B cell (primary cell): ENCODE measurements around the gene CDK18. TPM values are rescaled to one million over a fixed set of nuclear protein-coding genes. Genes with fewer than 3 reads are reported as not detected.

Experiments
- ATAC-seq: fragments of 200-7000 bp; cut with Tn5 transposase; one replicate; pipeline ENCODE4 v1.10.0; 2021; ENCODE audit warnings: low read depth, mild to moderate bottlenecking, moderate number of reproducible peaks, moderate library complexity
- CTCF ChIA-PET: fragments of 350-600 bp; sonication (Branson Sonifier 250); formaldehyde crosslinking; loops from one replicate; lab custom pipeline; 2021; ENCODE audit warnings: antibody characterized with exemption, inconsistent platforms; lab: Charles Lee
- POLR2A ChIA-PET: fragments of 350-600 bp; sonication (Branson Sonifier 250); formaldehyde crosslinking; loops from one replicate; lab custom pipeline; 2021; ENCODE audit warnings: antibody characterized with exemption; lab: Charles Lee
- DNase-seq: peaks from one replicate; pipeline ENCODE4 v3.0.0; 2013
- H2AFZ ChIP-seq: 2 replicates; pipeline ENCODE4 v1.6.1; 2012; ENCODE audit warnings: mild to moderate bottlenecking, low read depth, low read length; ENCODE audit not compliant: insufficient read depth, poor library complexity, severe bottlenecking
- H3K27ac ChIP-seq, 2 donors: 1 replicate in 1 of 2; 2 replicates in 1 of 2; pipeline ENCODE4 v1.5.1; 2012 to 2013; ENCODE audit warnings: low read length in 2 of 2, mild to moderate bottlenecking in 2 of 2, moderate library complexity in 1 of 2
- H3K27me3 ChIP-seq, 4 experiments: fragments of 200-600 bp in 1 of 4; sonication (generic) in 1 of 4; replicated peaks in 1 of 4; 1 replicate in 2 of 4; 2 replicates in 2 of 4; pipeline versions ENCODE4 v1.6.1 to v1.7.0; 2013 to 2016; ENCODE audit warnings: low read length in 3 of 4, mild to moderate bottlenecking in 2 of 4, mixed read lengths in 1 of 4, moderate library complexity in 1 of 4; ENCODE audit not compliant: insufficient read depth in 4 of 4, control insufficient read depth in 3 of 4; ENCODE audit errors: control extremely low read depth in 1 of 4
- H3K36me3 ChIP-seq, 2 experiments: replicated peaks in 1 of 2; 1 replicate in 1 of 2; 2 replicates in 1 of 2; pipeline versions ENCODE4 v1.6.1 to v1.7.1; 2013; ENCODE audit warnings: low read length in 1 of 2; ENCODE audit not compliant: insufficient read depth in 2 of 2, control insufficient read depth in 1 of 2; ENCODE audit errors: control extremely low read depth in 1 of 2, extremely low read depth in 1 of 2
- H3K4me1 ChIP-seq, 2 donors: fragments of 200-600 bp in 1 of 2; sonication (generic) in 1 of 2; 1 replicate in 1 of 2; 2 replicates in 1 of 2; pipeline versions ENCODE4 v1.5.1 to v1.6.1; 2013 to 2017; ENCODE audit warnings: low read length in 2 of 2; ENCODE audit not compliant: control insufficient read depth in 2 of 2, insufficient read depth in 2 of 2
- H3K4me2 ChIP-seq: replicated peaks from 2 replicates; pipeline ENCODE3; 2012; ENCODE audit warnings: mild to moderate bottlenecking, low read depth, low read length; ENCODE audit not compliant: poor library complexity, severe bottlenecking
- H3K4me3 ChIP-seq, 5 experiments: fragments of 200-600 bp in 1 of 5; sonication (generic) in 1 of 5; 1 replicate in 3 of 5; 2 replicates in 2 of 5; pipeline versions ENCODE4 v1.5.1 to v1.7.0; 2011 to 2016; ENCODE audit warnings: low read length in 4 of 5, mild to moderate bottlenecking in 4 of 5, low read depth in 2 of 5, control low read depth in 1 of 5, moderate library complexity in 1 of 5; ENCODE audit not compliant: insufficient read depth in 1 of 5; ENCODE audit errors: control extremely low read depth in 1 of 5, extremely low read depth in 1 of 5
- H3K79me2 ChIP-seq: fragments of 200-600 bp; sonication (generic); one replicate; pipeline ENCODE4 v1.6.0; 2016; ENCODE audit warnings: low read length; ENCODE audit not compliant: control insufficient read depth, insufficient read depth
- H3K9ac ChIP-seq: fragments of 200-600 bp; sonication (generic); 2 replicates; pipeline ENCODE4 v1.6.1; 2017; ENCODE audit warnings: mild to moderate bottlenecking, low read length, moderate library complexity
- H3K9me3 ChIP-seq, 3 donors: one replicate each; pipeline versions ENCODE4 v1.6.1 to v1.7.1; 2013; ENCODE audit warnings: low read length in 2 of 3; ENCODE audit not compliant: control insufficient read depth in 2 of 3, insufficient read depth in 1 of 3; ENCODE audit errors: control extremely low read depth in 1 of 3
- H4K20me1 ChIP-seq: 2 replicates; pipeline ENCODE4 v1.6.0; 2012; ENCODE audit warnings: mild to moderate bottlenecking, low read length; ENCODE audit not compliant: insufficient read depth, control insufficient read depth, poor library complexity, severe bottlenecking
- H3K27ac Mint-ChIP-seq: one replicate; pipeline ENCODE4 v1.8.0; 2021; ENCODE audit warnings: mixed read lengths
- H3K27me3 Mint-ChIP-seq: one replicate; pipeline ENCODE4 v1.8.0; 2021; ENCODE audit warnings: mixed read lengths
- H3K4me1 Mint-ChIP-seq: one replicate; pipeline ENCODE4 v1.8.0; 2021; ENCODE audit warnings: mixed read lengths
- H3K4me3 Mint-ChIP-seq: one replicate; pipeline ENCODE4 v1.8.0; 2021; ENCODE audit warnings: mixed read lengths
- H3K9me3 Mint-ChIP-seq: one replicate; pipeline ENCODE4 v1.8.0; 2022; ENCODE audit warnings: mixed read lengths; ENCODE audit not compliant: insufficient read depth
- EZH2 ChIP-seq: IDR thresholded peaks from 2 replicates; pipeline ENCODE4 v1.6.1; 2012; ENCODE audit warnings: borderline replicate concordance, low read depth, mild to moderate bottlenecking, moderate library complexity, low read length; ENCODE audit not compliant: insufficient read depth, poor library complexity, severe bottlenecking
- WGBS: methylation state at CpG from one replicate; pipeline ENCODE4 v1.1.5; 2013; ENCODE audit warnings: missing lambda C conversion rate; ENCODE audit not compliant: insufficient coverage; 5-methylcytosine and 5-hydroxymethylcytosine counted together
- intact Hi-C: fragments of 100-400 bp; cut with micrococcal nuclease; formaldehyde crosslinking; loops from one replicate; pipeline ENCODE4 v1.10.0; 2022
- polyA plus RNA-seq: library from polyadenylated mRNA; depleted of rRNA; stranded (reverse); fragments of >200 nt; gene quantifications from 2 replicates; pipeline ENCODE4 v1.2.3, GENCODE V29; 2012
- total RNA-seq, 2 donors: library from RNA; stranded (reverse); fragments of 120-200 nt in 1 of 2; gene quantifications; 1 replicate in 1 of 2; 2 replicates in 1 of 2; pipeline versions ENCODE4 v1.2.3 to v1.2.4, GENCODE V29; 2013 to 2022
- TF ChIP-seq, protein P1 (sequence below): fragments of 200-600 bp; IDR thresholded peaks from one replicate; pipeline ENCODE4 v1.8.0; 2022; ENCODE audit warnings: antibody characterized with exemption, mild to moderate bottlenecking

Gene CDK18
- total and polyA plus RNA-seq, 2 donors (not counting 1 experiment from before 2014, with no cell fraction given) = 3.8 to 4.7 TPM

DNA sequence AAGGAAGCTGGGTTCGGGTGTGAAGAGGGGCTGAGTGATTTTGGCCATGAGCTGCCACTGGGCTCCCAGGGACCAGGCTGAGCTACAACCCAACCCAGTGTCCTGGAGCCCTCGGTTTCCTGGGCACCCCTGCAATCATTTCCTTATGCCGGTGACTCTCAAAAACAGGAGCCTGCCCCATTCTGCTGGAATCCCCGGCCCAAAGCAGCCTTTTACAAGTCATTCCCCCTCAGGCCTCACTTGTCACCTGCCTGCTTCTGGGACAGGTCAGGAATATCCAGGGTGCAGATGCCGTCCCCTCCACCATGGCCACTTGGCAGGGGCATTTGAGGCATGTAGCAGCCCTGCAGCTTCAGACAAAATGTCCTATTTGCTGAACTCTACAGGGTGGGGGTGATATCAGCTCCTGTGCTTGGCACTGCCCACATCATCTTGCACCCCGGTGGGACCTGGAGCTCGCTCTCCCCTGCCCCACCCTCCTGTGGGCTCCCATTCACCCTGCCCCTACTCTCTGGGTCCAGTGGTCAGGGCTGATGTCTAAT, 30.0 kb downstream of the CDK18 start:
- Mint-ChIP-seq H3K4me1 (peaks cover 11% of the 10 kb centered on the region), H3K27me3 (peaks cover 14% of the 10 kb centered on the region), H3K9me3 (no peaks in the 10 kb centered on the region), H3K4me3 (no peak overlapping the region), H3K27ac (no peak overlapping the region)
- Histone ChIP-seq H3K79me2 (no peaks in the 10 kb centered on the region), H3K27me3 (no peaks in the 10 kb centered on the region), H3K9ac (no peak overlapping the region), H3K4me1 (peaks cover 0 to 5% of the 10 kb centered on the region in 2 donors), H3K4me2 (no peak overlapping the region), H3K4me3 (no peak overlapping the region), H2AFZ (no peak overlapping the region), H3K36me3 (no peaks in the 10 kb centered on the region), H3K27ac (no peak overlapping the region), H4K20me1 (no peaks in the 10 kb centered on the region), H3K9me3 (no peaks in the 10 kb centered on the region)
- ChIA-PET CTCF (interaction anchor here (0.6 to 4.6 kb wide), 5 partner anchors 9 to 123 kb away, joined by 3 to 29 read pairs (median 5); no protein-coding TSS in a partner anchor), POLR2A (no interaction called here)
- DNase-seq (no peak), ATAC-seq (no peak)
- WGBS = 96% methylated on average over 7 of the region's 7 CpGs
- intact Hi-C loops = no loop called here
- no peak for TF ChIP-seq EZH2
- TF ChIP-seq, protein P1, sequence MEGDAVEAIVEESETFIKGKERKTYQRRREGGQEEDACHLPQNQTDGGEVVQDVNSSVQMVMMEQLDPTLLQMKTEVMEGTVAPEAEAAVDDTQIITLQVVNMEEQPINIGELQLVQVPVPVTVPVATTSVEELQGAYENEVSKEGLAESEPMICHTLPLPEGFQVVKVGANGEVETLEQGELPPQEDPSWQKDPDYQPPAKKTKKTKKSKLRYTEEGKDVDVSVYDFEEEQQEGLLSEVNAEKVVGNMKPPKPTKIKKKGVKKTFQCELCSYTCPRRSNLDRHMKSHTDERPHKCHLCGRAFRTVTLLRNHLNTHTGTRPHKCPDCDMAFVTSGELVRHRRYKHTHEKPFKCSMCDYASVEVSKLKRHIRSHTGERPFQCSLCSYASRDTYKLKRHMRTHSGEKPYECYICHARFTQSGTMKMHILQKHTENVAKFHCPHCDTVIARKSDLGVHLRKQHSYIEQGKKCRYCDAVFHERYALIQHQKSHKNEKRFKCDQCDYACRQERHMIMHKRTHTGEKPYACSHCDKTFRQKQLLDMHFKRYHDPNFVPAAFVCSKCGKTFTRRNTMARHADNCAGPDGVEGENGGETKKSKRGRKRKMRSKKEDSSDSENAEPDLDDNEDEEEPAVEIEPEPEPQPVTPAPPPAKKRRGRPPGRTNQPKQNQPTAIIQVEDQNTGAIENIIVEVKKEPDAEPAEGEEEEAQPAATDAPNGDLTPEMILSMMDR = no peak

DNA sequence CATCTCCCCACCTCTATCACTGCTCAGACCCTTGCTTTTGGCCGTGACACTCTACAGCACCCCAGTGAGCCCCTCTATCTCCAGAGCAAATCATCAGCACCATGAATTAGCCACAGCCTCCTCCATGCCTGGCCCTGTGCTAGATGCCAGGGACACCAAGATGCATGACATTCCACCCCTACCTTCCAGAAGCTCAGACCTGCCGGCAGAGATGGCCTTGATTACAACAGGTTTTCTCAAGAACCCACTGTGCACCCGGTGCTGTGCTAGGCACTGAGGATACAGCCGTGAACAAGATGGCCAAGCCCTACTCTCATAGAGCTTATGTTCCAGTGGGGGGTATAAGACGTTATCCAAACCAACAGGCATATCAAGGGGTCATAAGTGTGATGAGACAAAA, 30.6 kb downstream of the CDK18 start:
- no peak for TF ChIP-seq EZH2
- TF ChIP-seq, protein P1 = no peak
- ATAC-seq (no peak), DNase-seq (no peak)
- Mint-ChIP-seq H3K4me1 (peaks cover 9% of the 10 kb centered on the region), H3K9me3 (no peaks in the 10 kb centered on the region), H3K27me3 (peaks cover 11% of the 10 kb centered on the region), H3K4me3 (no peak overlapping the region), H3K27ac (no peak overlapping the region)
- no peak overlapping the region for H3K4me2 ChIP-seq
- no peaks in the 10 kb centered on the region for H3K27me3 ChIP-seq
- H2AFZ ChIP-seq = no peak overlapping the region
- H3K4me1 ChIP-seq = peaks cover 0 to 5% of the 10 kb centered on the region in 2 donors
- H3K36me3 ChIP-seq = no peaks in the 10 kb centered on the region
- H3K4me3 ChIP-seq = no peak overlapping the region
- ChIA-PET CTCF (interaction anchor here (1.0 to 4.6 kb wide), 4 partner anchors 10 to 442 kb away, joined by 4 to 29 read pairs (median 8); no protein-coding TSS in a partner anchor), POLR2A (no interaction called here)
- H3K79me2 ChIP-seq = no peaks in the 10 kb centered on the region
- H3K9ac ChIP-seq = no peak overlapping the region
- H3K27ac ChIP-seq = no peak overlapping the region
- intact Hi-C loops = no loop called here
- H4K20me1 ChIP-seq = no peaks in the 10 kb centered on the region
- H3K9me3 ChIP-seq = no peaks in the 10 kb centered on the region
- WGBS = 100% methylated on average over 1 of the region's 5 CpGs
